Measurements from ENCODE around the gene YOD1.

DNA sequence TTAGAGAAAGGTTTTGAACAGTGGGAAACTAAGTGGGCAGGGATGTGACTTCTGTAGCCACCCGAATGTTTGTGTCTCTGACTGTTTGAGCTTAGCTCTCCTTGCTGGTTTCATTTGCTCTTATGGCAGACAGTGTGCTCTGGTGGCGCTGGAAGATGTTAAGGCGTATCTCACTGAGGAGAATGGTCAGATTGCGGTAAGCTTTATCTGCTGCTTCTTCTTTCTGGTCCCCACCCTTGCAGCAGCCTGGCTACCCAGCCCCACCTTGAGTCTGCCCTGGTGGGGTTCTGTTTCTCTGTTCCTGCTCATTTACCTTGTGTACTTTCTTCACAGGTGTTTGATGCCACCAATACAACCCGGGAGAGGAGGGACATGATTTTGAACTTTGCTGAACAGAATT is 12.0 kb upstream of the YOD1 start:
- TF ChIP-seq, protein P1, sequence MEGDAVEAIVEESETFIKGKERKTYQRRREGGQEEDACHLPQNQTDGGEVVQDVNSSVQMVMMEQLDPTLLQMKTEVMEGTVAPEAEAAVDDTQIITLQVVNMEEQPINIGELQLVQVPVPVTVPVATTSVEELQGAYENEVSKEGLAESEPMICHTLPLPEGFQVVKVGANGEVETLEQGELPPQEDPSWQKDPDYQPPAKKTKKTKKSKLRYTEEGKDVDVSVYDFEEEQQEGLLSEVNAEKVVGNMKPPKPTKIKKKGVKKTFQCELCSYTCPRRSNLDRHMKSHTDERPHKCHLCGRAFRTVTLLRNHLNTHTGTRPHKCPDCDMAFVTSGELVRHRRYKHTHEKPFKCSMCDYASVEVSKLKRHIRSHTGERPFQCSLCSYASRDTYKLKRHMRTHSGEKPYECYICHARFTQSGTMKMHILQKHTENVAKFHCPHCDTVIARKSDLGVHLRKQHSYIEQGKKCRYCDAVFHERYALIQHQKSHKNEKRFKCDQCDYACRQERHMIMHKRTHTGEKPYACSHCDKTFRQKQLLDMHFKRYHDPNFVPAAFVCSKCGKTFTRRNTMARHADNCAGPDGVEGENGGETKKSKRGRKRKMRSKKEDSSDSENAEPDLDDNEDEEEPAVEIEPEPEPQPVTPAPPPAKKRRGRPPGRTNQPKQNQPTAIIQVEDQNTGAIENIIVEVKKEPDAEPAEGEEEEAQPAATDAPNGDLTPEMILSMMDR (IDR thresholded peaks at IDR 0.05) = no peak
- TF ChIP-seq POLR2A (IDR thresholded peaks at IDR 0.05) = no peak

Measured in esophagus squamous epithelium (tissue), 4 donors.